GM12878 (cell line): ENCODE measurements around the gene ESR2.
"Not testable (repeated sequence)": the region's sequence is repeated elsewhere in the genome, so short reads cannot be mapped to it uniquely, and the experiment has no call there.

ENCODE experiments used
- CTCF ChIP-seq, 3 experiments: IDR thresholded peaks in 2 of 3; conservative IDR thresholded peaks in 1 of 3; 2 replicates each; pipeline ENCODE4 v1.5.1; 2011; ENCODE audit warnings: low read depth in 3 of 3, low read length in 3 of 3, mild to moderate bottlenecking in 3 of 3, control low read depth in 2 of 3, moderate library complexity in 2 of 3, inconsistent platforms in 1 of 3, mixed read lengths in 1 of 3; ENCODE audit not compliant: control insufficient read depth in 2 of 3, insufficient read depth in 1 of 3; ENCODE audit errors: extremely low read depth in 1 of 3
- EGR1 ChIP-seq, 2 experiments: IDR thresholded peaks; 1 replicate in 1 of 2; 2 replicates in 1 of 2; pipeline ENCODE4 v1.6.1; 2011 to 2012; ENCODE audit warnings: low read depth in 2 of 2, low read length in 2 of 2, borderline replicate concordance in 1 of 2, mild to moderate bottlenecking in 1 of 2, moderate library complexity in 1 of 2
- EZH2 ChIP-seq: IDR thresholded peaks from 2 replicates; pipeline ENCODE4 v1.6.1; 2012; ENCODE audit warnings: low read depth, mild to moderate bottlenecking, control low read depth, inconsistent platforms, low read length, borderline replicate concordance; ENCODE audit not compliant: control insufficient read depth
- FOXM1 ChIP-seq: IDR thresholded peaks from 2 replicates; pipeline ENCODE4 v1.6.1; 2012; ENCODE audit warnings: low read depth, mild to moderate bottlenecking, inconsistent platforms, low read length, moderate library complexity
- PML ChIP-seq: IDR thresholded peaks from 2 replicates; pipeline ENCODE4 v1.6.1; 2012; ENCODE audit warnings: low read length, inconsistent platforms
- POLR2A ChIP-seq: IDR thresholded peaks from 2 replicates; pipeline ENCODE4 v1.6.1; 2011; ENCODE audit warnings: low read depth, mild to moderate bottlenecking, low read length
- REST ChIP-seq: IDR thresholded peaks from 2 replicates; pipeline ENCODE4 v1.6.1; 2012; ENCODE audit warnings: mild to moderate bottlenecking, low read depth, low read length
- SUZ12 ChIP-seq: fragments of 200-600 bp; sonication (generic); IDR thresholded peaks from one replicate; pipeline ENCODE4 v1.6.1; 2018; ENCODE audit warnings: antibody characterized with exemption, mild to moderate bottlenecking; ENCODE audit not compliant: unreplicated experiment
- YBX1 ChIP-seq: fragments of 450-650 bp; IDR thresholded peaks from 2 replicates; pipeline ENCODE4 v1.6.1; 2016; ENCODE audit warnings: antibody characterized with exemption
- ZNF217 ChIP-seq: fragments of 450-650 bp; IDR thresholded peaks from 2 replicates; pipeline ENCODE4 v1.6.1; 2017; ENCODE audit warnings: antibody characterized with exemption, mild to moderate bottlenecking

- not testable (repeated sequence) for TF ChIP-seq EZH2; CTCF (IDR thresholded peaks at IDR 0.05 in 2 of 3, conservative IDR thresholded peaks at IDR 0.05 in 1 of 3; ENCODE audit: control insufficient read depth in 2 of 3, extremely low read depth in 1 of 3, insufficient read depth in 1 of 3, low read depth in 3 of 3, low read length in 3 of 3); POLR2A; EGR1 (IDR thresholded peaks at IDR 0.05; ENCODE audit: borderline replicate concordance in 1 of 2, low read depth in 2 of 2, low read length in 2 of 2); PML; ZNF217; FOXM1; YBX1; SUZ12; REST
Observed at GRCh38 chr14:64210912-64211311, 83.3 kb downstream of the ESR2 start.
